Cardiac fibroblast (primary cell): ENCODE results near the gene PKLR.

Experiments
- DNase-seq, 2 donors: peaks; one replicate each; pipeline versions ENCODE4 v3.0.0 to v3.0.0-alpha.2; 2010; ENCODE audit warnings: low read depth in 2 of 2
- H3K4me3 ChIP-seq, 2 donors: replicated peaks in 1 of 2; 1 replicate in 1 of 2; 2 replicates in 1 of 2; pipeline ENCODE4 v1.5.1; 2011; ENCODE audit warnings: low read depth in 2 of 2, low read length in 2 of 2, mild to moderate bottlenecking in 2 of 2, moderate library complexity in 1 of 2
- TF ChIP-seq, protein P1 (sequence below): IDR thresholded peaks from one replicate; pipeline ENCODE4 v1.5.1; 2011; ENCODE audit warnings: low read depth, mild to moderate bottlenecking, low read length, inconsistent platforms

PKLR gene

DNA sequence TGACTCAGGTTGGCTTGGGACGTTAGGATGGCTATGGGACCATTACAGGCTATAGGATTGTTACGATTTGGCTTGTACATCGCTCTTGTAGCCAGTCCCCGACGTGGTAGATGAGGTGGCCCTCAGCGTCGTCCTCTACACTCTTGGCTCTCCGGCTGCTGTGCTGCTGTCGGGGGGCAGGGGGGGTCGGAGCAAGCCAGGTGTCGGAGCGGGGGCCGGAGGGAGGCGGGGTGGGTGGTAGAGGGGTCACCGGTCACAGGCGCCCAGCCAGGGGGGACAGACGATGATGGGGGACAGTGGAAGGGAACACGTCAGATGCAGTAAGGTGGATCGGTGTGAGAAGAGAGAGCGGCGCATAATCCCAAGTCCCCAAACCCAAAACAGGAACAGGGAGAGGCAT is 32.6 kb downstream of the PKLR start:
- TF ChIP-seq, protein P1, sequence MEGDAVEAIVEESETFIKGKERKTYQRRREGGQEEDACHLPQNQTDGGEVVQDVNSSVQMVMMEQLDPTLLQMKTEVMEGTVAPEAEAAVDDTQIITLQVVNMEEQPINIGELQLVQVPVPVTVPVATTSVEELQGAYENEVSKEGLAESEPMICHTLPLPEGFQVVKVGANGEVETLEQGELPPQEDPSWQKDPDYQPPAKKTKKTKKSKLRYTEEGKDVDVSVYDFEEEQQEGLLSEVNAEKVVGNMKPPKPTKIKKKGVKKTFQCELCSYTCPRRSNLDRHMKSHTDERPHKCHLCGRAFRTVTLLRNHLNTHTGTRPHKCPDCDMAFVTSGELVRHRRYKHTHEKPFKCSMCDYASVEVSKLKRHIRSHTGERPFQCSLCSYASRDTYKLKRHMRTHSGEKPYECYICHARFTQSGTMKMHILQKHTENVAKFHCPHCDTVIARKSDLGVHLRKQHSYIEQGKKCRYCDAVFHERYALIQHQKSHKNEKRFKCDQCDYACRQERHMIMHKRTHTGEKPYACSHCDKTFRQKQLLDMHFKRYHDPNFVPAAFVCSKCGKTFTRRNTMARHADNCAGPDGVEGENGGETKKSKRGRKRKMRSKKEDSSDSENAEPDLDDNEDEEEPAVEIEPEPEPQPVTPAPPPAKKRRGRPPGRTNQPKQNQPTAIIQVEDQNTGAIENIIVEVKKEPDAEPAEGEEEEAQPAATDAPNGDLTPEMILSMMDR: no peak
- no peak overlapping the region for H3K4me3 ChIP-seq

DNA sequence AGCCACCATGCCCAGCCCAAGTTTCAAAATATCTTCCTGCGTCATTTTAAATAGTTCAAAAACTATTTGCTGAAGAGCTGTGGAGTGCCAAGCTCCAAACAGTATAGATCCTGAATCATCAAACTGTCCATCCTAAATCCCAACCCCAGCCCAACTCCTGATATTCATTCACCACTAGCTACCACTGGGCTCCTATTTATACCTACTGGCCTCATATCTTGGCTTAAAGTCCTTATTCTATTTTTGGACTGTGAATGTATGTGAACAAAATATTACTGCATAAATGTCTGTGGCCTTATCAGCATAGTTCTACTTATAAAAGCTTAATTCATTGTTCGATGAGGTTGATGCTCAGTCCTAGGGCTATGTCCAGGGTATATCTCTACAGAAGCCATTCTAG is 33.9 kb downstream of the PKLR start:
- TF ChIP-seq, protein P1: no peak
- H3K4me3 ChIP-seq: no peak overlapping the region
- DNase-seq: no peak

More for the DNA sequence above, 32.6 kb downstream of the PKLR start:
- DNase-seq: no peak

DNA sequence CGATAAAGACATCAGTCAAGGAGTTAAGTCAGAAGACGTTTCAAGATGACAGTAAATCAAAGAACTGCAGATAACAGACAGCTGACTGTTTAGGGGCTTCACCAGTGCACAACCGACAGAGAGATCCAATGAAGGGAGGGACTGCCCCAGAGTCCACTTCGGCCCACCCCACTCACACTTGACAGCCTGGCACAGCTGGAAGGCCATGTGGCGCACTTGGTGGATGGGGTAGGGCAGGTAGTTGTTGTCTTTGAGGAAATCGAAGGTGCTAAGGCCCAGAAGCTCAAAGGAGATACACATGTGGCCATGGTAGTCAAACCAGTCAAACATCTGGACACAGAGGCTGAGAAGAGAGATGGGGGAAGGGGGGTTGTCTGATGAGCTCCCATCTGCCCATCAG is 34.7 kb downstream of the PKLR start:
- no peak overlapping the region for H3K4me3 ChIP-seq
- no peak for DNase-seq
- TF ChIP-seq, protein P1: no peak

DNA sequence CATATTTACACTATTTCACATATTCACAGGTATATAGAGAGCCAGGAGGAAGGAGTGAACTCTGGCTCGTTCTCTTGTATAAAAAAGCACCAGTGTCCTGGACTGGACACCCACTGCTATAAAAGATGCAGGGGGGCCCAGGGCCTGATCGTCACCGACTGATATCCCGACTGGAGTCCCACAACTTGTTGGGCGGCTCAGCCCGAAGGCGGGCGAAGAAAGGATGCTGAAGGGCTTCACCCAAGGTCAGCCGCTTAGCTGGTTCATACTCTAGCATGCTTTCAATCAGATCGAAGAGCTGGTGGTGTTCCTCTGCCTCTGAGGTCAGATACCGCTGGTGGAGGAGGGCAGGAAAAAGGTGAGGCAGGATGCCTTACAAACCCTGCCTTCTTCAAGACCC is 38.2 kb downstream of the PKLR start:
- TF ChIP-seq, protein P1: no peak

DNA sequence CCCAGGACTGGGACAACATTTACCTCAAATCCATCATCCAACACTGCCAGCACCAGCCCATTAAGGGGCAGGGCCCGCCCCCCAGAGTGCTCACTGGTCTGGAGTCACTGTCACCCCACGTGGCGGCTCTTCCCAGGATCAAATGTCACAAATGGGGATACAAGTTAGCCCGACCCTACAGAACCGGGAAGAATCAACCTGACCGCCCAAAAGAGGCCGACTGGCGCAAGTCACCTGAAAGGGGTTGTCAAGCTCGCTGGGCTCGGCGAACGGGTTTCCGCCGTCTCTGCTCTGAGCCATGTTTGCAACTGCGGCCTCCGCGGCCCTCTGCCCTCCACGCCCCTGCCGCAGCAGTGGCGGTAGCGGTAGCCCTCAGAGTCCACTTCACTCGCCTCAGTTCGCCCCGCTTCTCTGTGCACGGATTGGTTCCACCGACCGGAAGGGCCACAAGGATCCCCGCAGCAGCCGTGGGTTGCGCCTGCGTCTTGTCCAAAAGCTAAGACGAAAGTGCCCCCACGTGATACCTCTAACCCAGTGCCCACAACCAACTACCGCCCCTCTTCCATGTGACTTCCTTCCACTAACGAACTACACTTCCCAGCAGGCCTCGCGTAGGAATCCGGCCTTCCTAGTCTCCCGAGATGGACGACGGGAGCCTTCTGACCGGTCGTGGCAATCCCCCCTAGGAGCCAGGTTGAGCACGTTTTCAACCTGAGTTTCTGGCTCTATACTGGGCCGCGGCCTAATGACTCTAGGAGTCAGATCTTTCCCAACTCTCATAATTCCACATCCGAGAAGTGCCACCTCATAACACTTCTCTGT is 39.2 kb downstream of the PKLR start, which contains the start of gene SCAMP3:
Gene SCAMP3 (minus strand): TSS at position 509 of the 822 bp plus-strand sequence. CDS start 209 bp downstream, at position 300.
- peak; percentile 99 for DNase-seq
- TF ChIP-seq, protein P1: no peak
- H3K4me3 ChIP-seq: peak within 1 kb of the TSS; percentile 71 to 97

More for the DNA sequence above, 38.2 kb downstream of the PKLR start:
- H3K4me3 ChIP-seq: no peak overlapping the region
- DNase-seq: no peak

DNA sequence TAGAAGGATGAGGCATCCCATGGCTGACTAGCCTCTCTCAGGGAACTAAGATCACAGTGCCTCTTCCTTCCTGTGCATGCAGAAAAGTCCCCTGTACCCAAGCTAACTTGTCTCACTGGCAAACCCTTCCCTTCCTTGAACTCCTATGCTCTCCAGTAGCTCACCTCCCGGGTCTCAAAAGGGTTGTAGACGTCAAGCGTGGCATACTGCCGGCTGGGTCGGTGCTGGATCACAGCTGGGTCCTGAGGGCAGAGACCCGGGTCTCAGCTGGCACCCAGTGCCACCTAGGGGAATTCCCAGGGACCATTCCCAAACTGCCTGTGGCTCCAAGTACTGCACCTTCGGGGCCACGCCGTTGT is 39.8 kb downstream of the PKLR start:
- no peak for DNase-seq
- TF ChIP-seq, protein P1: no peak
- H3K4me3 ChIP-seq: peak overlapping the region; percentile 71 to 97
